ENCODE data around the gene ISG20L2.

DNA sequence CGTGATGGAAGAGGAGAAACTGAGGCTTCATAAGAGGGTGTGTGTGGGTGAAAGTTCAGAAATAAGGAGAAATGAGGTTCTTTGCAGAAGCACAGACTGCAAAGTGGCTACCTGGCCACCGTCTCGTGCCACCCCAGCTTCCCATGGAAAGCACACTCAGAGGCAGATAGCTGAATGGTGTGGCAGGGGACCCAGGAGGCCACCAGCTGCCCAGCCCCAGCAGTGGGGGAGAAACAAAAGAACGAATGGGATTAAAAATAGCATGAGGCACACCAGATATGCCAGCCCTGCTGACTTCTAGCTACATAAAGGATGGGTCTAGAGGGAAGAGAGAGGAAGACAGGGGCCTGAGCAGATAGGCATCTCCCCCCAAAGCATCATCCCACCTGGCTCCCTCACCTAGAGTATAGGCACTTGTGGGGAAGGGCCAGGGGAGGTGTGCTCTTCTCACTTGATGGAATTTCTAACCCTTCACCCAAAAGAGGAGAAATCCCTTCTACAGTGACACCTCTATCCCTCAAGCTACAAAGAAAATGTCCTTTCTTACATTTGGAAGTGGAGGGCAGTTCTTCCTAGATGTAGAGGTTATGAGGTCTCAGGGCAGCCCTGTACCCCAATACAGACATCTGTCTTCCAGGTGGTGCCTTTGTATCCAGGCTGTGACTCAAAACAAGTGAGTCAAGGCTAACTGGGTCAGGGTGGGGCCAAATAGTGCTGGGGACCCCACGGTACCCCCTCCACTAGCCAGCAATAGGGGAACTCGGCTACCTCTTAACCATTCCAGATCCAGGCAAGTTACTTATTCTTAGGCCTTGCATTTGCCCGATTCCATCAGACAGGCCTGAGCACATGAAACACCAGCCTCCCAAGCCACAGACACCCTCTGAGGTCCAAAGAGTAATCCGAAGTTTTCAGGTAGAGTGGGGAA lies 19.4 kb upstream of the ISG20L2 start:
- TF ChIP-seq, protein P1, sequence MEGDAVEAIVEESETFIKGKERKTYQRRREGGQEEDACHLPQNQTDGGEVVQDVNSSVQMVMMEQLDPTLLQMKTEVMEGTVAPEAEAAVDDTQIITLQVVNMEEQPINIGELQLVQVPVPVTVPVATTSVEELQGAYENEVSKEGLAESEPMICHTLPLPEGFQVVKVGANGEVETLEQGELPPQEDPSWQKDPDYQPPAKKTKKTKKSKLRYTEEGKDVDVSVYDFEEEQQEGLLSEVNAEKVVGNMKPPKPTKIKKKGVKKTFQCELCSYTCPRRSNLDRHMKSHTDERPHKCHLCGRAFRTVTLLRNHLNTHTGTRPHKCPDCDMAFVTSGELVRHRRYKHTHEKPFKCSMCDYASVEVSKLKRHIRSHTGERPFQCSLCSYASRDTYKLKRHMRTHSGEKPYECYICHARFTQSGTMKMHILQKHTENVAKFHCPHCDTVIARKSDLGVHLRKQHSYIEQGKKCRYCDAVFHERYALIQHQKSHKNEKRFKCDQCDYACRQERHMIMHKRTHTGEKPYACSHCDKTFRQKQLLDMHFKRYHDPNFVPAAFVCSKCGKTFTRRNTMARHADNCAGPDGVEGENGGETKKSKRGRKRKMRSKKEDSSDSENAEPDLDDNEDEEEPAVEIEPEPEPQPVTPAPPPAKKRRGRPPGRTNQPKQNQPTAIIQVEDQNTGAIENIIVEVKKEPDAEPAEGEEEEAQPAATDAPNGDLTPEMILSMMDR (IDR thresholded peaks at IDR 0.05) = no peak
- TF ChIP-seq POLR2A (IDR thresholded peaks at IDR 0.05) (no peak), POLR2AphosphoS5 (IDR thresholded peaks at IDR 0.05) (no peak)
